ENCODE results near the gene MAP4K4.

DNA sequence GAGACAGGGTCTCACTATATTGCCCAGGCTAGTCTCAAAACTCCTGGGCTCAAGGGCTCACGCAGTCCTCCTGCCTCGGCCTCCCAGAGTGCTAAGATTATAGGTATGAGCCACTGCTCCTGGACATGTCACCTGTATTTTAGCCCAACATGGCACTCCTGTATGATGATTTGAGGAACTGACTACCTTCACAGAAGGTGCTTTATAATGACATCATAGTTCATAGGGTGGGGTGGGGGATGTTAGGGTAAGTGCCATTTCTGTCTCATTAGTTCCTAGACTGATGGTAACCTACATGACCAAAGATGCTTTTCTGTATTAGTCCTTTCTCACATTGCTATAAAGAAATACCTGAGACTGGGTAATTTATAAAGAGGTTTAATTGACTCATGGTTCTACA lies 109.7 kb downstream of the MAP4K4 start:
- TF ChIP-seq, protein P1, sequence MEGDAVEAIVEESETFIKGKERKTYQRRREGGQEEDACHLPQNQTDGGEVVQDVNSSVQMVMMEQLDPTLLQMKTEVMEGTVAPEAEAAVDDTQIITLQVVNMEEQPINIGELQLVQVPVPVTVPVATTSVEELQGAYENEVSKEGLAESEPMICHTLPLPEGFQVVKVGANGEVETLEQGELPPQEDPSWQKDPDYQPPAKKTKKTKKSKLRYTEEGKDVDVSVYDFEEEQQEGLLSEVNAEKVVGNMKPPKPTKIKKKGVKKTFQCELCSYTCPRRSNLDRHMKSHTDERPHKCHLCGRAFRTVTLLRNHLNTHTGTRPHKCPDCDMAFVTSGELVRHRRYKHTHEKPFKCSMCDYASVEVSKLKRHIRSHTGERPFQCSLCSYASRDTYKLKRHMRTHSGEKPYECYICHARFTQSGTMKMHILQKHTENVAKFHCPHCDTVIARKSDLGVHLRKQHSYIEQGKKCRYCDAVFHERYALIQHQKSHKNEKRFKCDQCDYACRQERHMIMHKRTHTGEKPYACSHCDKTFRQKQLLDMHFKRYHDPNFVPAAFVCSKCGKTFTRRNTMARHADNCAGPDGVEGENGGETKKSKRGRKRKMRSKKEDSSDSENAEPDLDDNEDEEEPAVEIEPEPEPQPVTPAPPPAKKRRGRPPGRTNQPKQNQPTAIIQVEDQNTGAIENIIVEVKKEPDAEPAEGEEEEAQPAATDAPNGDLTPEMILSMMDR (IDR thresholded peaks at IDR 0.05) = no peak
- no peak for TF ChIP-seq POLR2AphosphoS5 (IDR thresholded peaks at IDR 0.05)
- TF ChIP-seq POLR2A (IDR thresholded peaks at IDR 0.05) = no peak

Data from suprapubic skin (tissue), 4 donors.